Adrenal gland (tissue), 12 donors: ENCODE results near the gene KIT. TPM values are rescaled to one million over a fixed set of nuclear protein-coding genes. Genes with fewer than 3 reads are reported as not detected.

ENCODE experiments used
- DNase-seq, 7 donors: peaks; one replicate each; pipeline ENCODE4 v3.0.0-alpha.2; 2019 to 2020
- H3K27ac ChIP-seq, 5 donors: fragments of 200-600 bp; sonication (generic) in 4 of 5; 1 replicate in 3 of 5; 2 replicates in 2 of 5; pipeline versions ENCODE4 v1.5.1 to v1.8.0; 2016 to 2020; ENCODE audit warnings: mild to moderate bottlenecking in 1 of 5
- H3K27me3 ChIP-seq: fragments of 200-600 bp; 2 replicates; pipeline ENCODE4 v1.8.0; 2021
- H3K36me3 ChIP-seq, 2 donors: fragments of 200-600 bp; replicated peaks in 1 of 2; 1 replicate in 1 of 2; 2 replicates in 1 of 2; pipeline versions ENCODE4 v1.5.1 to v1.8.0; 2018 to 2022
- H3K4me1 ChIP-seq, 2 donors: fragments of 200-600 bp; replicated peaks in 1 of 2; 1 replicate in 1 of 2; 2 replicates in 1 of 2; pipeline versions ENCODE4 v1.5.1 to v1.8.0; 2018 to 2021
- H3K4me3 ChIP-seq, 4 donors: fragments of 200-600 bp; sonication (generic) in 3 of 4; one replicate each; pipeline ENCODE4 v1.5.1; 2016 to 2018
- H3K9me3 ChIP-seq, 3 donors: fragments of 200-600 bp; sonication (generic) in 1 of 3; replicated peaks in 1 of 3; 1 replicate in 2 of 3; 2 replicates in 1 of 3; pipeline versions ENCODE4 v1.5.1 to v1.8.0; 2016 to 2021
- POLR2A ChIP-seq, 2 donors: fragments of 450-650 bp; IDR thresholded peaks; one replicate each; pipeline ENCODE4 v1.6.1; 2017; ENCODE audit warnings: antibody characterized with exemption in 2 of 2, mild to moderate bottlenecking in 2 of 2, moderate library complexity in 1 of 2
- WGBS, 4 donors: extraction: QIAGEN DNeasy Blood & Tissue Kit in 2 of 4; methylation state at CpG; one replicate each; pipeline versions ENCODE4 v1.1.5 to v1.1.7; 2013 to 2017; 5-methylcytosine and 5-hydroxymethylcytosine counted together
- intact Hi-C, 2 donors: fragments of 100-400 bp; cut with DNase I; formaldehyde crosslinking; loops; one replicate each; pipeline versions ENCODE4 v1.14.1 to v1.15.0; 2022 to 2023
- polyA plus RNA-seq, 3 donors: library from polyadenylated mRNA; stranded (reverse); fragments of 200-250 nt in 2 of 3; fragments of 350-450 nt in 1 of 3; fragmentation: Illumina TruSeq in 1 of 3; extraction: RNeasy Lipid Tissue Mini Kit (QIAGEN cat#74804) in 1 of 3; gene quantifications; one replicate each; pipeline ENCODE4 v1.2.3, GENCODE V29; 2013 to 2014
- total RNA-seq, 9 donors: library from RNA; depleted of rRNA in 4 of 9; stranded (reverse); fragments of >200 nt in 4 of 9; fragments of 120-200 nt in 1 of 9; fragmentation: NEBNext Ultra II Directional in 1 of 9; extraction: Animal tissue kit (Norgen Biotek cat#: 25700) in 1 of 9; gene quantifications; one replicate each; pipeline versions ENCODE4 v1.1.0 to v1.2.4, GENCODE V29; 2013 to 2023
- TF ChIP-seq, protein P1 (sequence below), 6 experiments: fragments of 450-650 bp in 4 of 6; fragments of 200-600 bp in 2 of 6; sonication (generic) in 1 of 6; IDR thresholded peaks; 1 replicate in 5 of 6; 2 replicates in 1 of 6; pipeline versions ENCODE4 v1.5.1 to v1.8.0; 2016 to 2021; ENCODE audit warnings: antibody characterized with exemption in 6 of 6, mild to moderate bottlenecking in 2 of 6, moderate library complexity in 1 of 6
- donor health status: healthy with polysubstance abuse.
- donor health status: Bipolar disorder and iron deficiency.
- donor health status: DM: yes; HTN: yes; CAD: no.
- donor health status: DM: no; HTN: no; CAD: no.
- donor health status: DM: no; HTN: no; CAD: no.
- donor health status: DM: yes; HTN: yes; CAD: no.

Gene KIT
- total and polyA plus RNA-seq, 12 donors: 0.40 to 5.3 (median 1.8) TPM

DNA sequence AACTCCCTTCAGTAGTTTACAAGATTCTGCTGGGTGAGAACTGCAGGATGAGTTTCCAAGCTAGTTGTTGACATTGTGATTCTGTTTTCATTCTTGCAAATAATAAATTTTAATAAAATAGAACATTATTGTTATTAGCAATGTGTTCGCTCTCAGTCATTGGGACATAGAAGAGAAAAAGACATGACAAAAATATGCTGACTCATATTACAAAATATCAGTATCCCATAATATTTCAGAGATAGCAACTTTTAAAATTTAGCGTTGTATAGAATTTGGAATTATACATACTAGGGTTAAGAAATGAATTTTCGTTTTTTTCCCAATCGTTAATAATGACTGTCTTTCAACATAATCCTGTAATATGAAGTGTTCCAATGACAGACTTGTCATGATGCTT lies 45.4 kb downstream of the KIT start:
- H3K4me1 ChIP-seq: no peaks in the 10 kb centered on the region
- 81 to 89% (median 84%) methylated on average over 4 of the region's 4 CpGs for WGBS, 4 donors
- H3K4me3 ChIP-seq: no peak overlapping the region
- DNase-seq: no peak
- no peaks in the 10 kb centered on the region for H3K27me3 ChIP-seq
- no peaks in the 10 kb centered on the region for H3K9me3 ChIP-seq
- intact Hi-C loops: no loop called here
- no peak overlapping the region for H3K27ac ChIP-seq
- TF ChIP-seq POLR2A (IDR thresholded peaks at IDR 0.05): no peak
- TF ChIP-seq, protein P1, sequence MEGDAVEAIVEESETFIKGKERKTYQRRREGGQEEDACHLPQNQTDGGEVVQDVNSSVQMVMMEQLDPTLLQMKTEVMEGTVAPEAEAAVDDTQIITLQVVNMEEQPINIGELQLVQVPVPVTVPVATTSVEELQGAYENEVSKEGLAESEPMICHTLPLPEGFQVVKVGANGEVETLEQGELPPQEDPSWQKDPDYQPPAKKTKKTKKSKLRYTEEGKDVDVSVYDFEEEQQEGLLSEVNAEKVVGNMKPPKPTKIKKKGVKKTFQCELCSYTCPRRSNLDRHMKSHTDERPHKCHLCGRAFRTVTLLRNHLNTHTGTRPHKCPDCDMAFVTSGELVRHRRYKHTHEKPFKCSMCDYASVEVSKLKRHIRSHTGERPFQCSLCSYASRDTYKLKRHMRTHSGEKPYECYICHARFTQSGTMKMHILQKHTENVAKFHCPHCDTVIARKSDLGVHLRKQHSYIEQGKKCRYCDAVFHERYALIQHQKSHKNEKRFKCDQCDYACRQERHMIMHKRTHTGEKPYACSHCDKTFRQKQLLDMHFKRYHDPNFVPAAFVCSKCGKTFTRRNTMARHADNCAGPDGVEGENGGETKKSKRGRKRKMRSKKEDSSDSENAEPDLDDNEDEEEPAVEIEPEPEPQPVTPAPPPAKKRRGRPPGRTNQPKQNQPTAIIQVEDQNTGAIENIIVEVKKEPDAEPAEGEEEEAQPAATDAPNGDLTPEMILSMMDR (IDR thresholded peaks at IDR 0.05): no peak
- H3K36me3 ChIP-seq: no peaks in the 10 kb centered on the region

GRCh38 chr4:54707406-54707805 lies 49.6 kb downstream of the KIT start:
- H3K27me3 ChIP-seq: no peaks in the 10 kb centered on the region
- H3K4me1 ChIP-seq: no peaks in the 10 kb centered on the region
- intact Hi-C loops: no loop called here
- WGBS, 4 donors: 76 to 82% (median 77%) methylated on average over 3 of the region's 3 CpGs
- TF ChIP-seq, protein P1 (IDR thresholded peaks at IDR 0.05): no peak
- TF ChIP-seq POLR2A (IDR thresholded peaks at IDR 0.05): no peak
- H3K4me3 ChIP-seq: no peak overlapping the region
- no peak overlapping the region for H3K27ac ChIP-seq
- no peaks in the 10 kb centered on the region for H3K36me3 ChIP-seq
- no peaks in the 10 kb centered on the region for H3K9me3 ChIP-seq
- no peak for DNase-seq

GRCh38 chr4:54708339-54709279 lies 50.9 kb downstream of the KIT start:
- no peaks in the 10 kb centered on the region for H3K27me3 ChIP-seq
- DNase-seq: no peak
- H3K4me1 ChIP-seq: no peaks in the 10 kb centered on the region
- H3K36me3 ChIP-seq: no peaks in the 10 kb centered on the region
- WGBS, 4 donors: 73 to 79% (median 76%) methylated on average over 17 to 20 of the region's 20 CpGs
- intact Hi-C loops: no loop called here
- no peaks in the 10 kb centered on the region for H3K9me3 ChIP-seq
- no peak overlapping the region for H3K4me3 ChIP-seq
- no peak overlapping the region for H3K27ac ChIP-seq
- TF ChIP-seq POLR2A (IDR thresholded peaks at IDR 0.05): no peak
- TF ChIP-seq, protein P1 (IDR thresholded peaks at IDR 0.05): no peak

GRCh38 chr4:54709400-54709799 lies 51.6 kb downstream of the KIT start:
- no peak for TF ChIP-seq POLR2A (IDR thresholded peaks at IDR 0.05)
- TF ChIP-seq, protein P1 (IDR thresholded peaks at IDR 0.05): no peak
- Histone ChIP-seq H3K9me3 (no peaks in the 10 kb centered on the region), H3K27ac (no peak overlapping the region), H3K27me3 (no peaks in the 10 kb centered on the region), H3K36me3 (no peaks in the 10 kb centered on the region), H3K4me3 (no peak overlapping the region), H3K4me1 (no peaks in the 10 kb centered on the region)
- intact Hi-C loops: no loop called here
- no peak for DNase-seq
- 45 to 59% (median 54%) methylated on average over 8 of the region's 8 CpGs for WGBS, 4 donors
